HepG2 (cell line): ENCODE measurements around the gene SNRPF.

ENCODE experiments used
- ATF3 ChIP-seq: sonication (generic); formaldehyde crosslinking; IDR thresholded peaks from 2 replicates; pipeline ENCODE4 v1.4.0; 2020; ENCODE audit warnings: missing genetic modification reagents
- CTCF ChIP-seq: sonication (generic); formaldehyde crosslinking; IDR thresholded peaks from 2 replicates; pipeline ENCODE4 v1.5.0; 2020; ENCODE audit warnings: mild to moderate bottlenecking, missing genetic modification reagents, moderate library complexity
- ELF4 ChIP-seq: sonication (generic); formaldehyde crosslinking; IDR thresholded peaks from 2 replicates; pipeline ENCODE4 v1.5.0; 2020; ENCODE audit warnings: missing genetic modification reagents, mild to moderate bottlenecking, moderate library complexity, borderline replicate concordance
- EZH2 ChIP-seq: conservative IDR thresholded peaks from 2 replicates; pipeline ENCODE4 v1.6.1; 2012; ENCODE audit warnings: mild to moderate bottlenecking, low read depth, low read length, moderate library complexity
- MXI1 ChIP-seq: IDR thresholded peaks from 3 replicates; pipeline ENCODE4 v1.6.1; 2012; ENCODE audit warnings: low read depth, low read length, inconsistent platforms, borderline replicate concordance
- XRCC5 ChIP-seq: fragments of 200-400 bp; formaldehyde crosslinking; optimal IDR thresholded peaks from 2 replicates; pipeline ENCODE3; 2017; ENCODE audit warnings: mild to moderate bottlenecking, low read length
- ZFX ChIP-seq: sonication (generic); formaldehyde crosslinking; IDR thresholded peaks from 2 replicates; pipeline ENCODE4 v1.4.0; 2020; ENCODE audit warnings: mild to moderate bottlenecking, low read depth, missing genetic modification reagents, moderate library complexity
- ZNF556 ChIP-seq: sonication (generic); formaldehyde crosslinking; IDR thresholded peaks from 2 replicates; pipeline ENCODE4 v1.4.0; 2020; ENCODE audit warnings: mild to moderate bottlenecking, missing genetic modification reagents, borderline replicate concordance

- TF ChIP-seq ATF3, result no peak
- no peak for TF ChIP-seq CTCF (CRISPR knock-in tag)
- TF ChIP-seq XRCC5, result no peak
- no peak for TF ChIP-seq ZNF556 (CRISPR knock-in tag)
- TF ChIP-seq ELF4, result no peak
- no peak for TF ChIP-seq EZH2
- TF ChIP-seq ZFX (CRISPR knock-in tag), result no peak
- TF ChIP-seq MXI1, result no peak
Observed at GRCh38 chr12:95862038-95862437, 3.3 kb downstream of the SNRPF start.
